Ascending aorta (tissue), 2 donors: Measurements from ENCODE around the gene NME8. TPM values are rescaled to one million over a fixed set of nuclear protein-coding genes. Genes with fewer than 3 reads are reported as not detected.
A peak's percentile ranks its signal among the peaks of the same experiment; 100 is the strongest.

ENCODE experiments used
- DNase-seq, 2 donors: peaks; one replicate each; pipeline ENCODE4 v3.0.0-alpha.2; 2019; ENCODE audit warnings: low spot score in 2 of 2
- H3K27ac ChIP-seq, 2 donors: fragments of 200-600 bp; sonication (generic); one replicate each; pipeline ENCODE4 v1.5.1; 2016 to 2017; ENCODE audit warnings: mild to moderate bottlenecking in 1 of 2
- H3K27me3 ChIP-seq: fragments of 200-600 bp; sonication (generic); one replicate; pipeline ENCODE4 v1.5.1; 2017
- H3K36me3 ChIP-seq, 2 donors: fragments of 200-600 bp; sonication (generic); one replicate each; pipeline ENCODE4 v1.5.1; 2016
- H3K4me1 ChIP-seq, 2 donors: fragments of 200-600 bp; sonication (generic); one replicate each; pipeline ENCODE4 v1.5.1; 2016 to 2017; ENCODE audit warnings: mild to moderate bottlenecking in 1 of 2
- H3K4me3 ChIP-seq, 2 donors: fragments of 200-600 bp; sonication (generic); one replicate each; pipeline ENCODE4 v1.5.1; 2016 to 2017; ENCODE audit warnings: mild to moderate bottlenecking in 1 of 2
- H3K9me3 ChIP-seq, 2 donors: fragments of 200-600 bp; sonication (generic); one replicate each; pipeline ENCODE4 v1.5.1; 2016
- CTCF ChIP-seq, 3 experiments: fragments of 200-600 bp in 2 of 3; fragments of 450-650 bp in 1 of 3; sonication (generic) in 2 of 3; IDR thresholded peaks; one replicate each; pipeline ENCODE4 v1.5.1; 2016 to 2019; ENCODE audit warnings: antibody characterized with exemption in 3 of 3, mild to moderate bottlenecking in 1 of 3, moderate library complexity in 1 of 3
- intact Hi-C: fragments of 100-400 bp; cut with DNase I; formaldehyde crosslinking; loops from one replicate; pipeline ENCODE4 v1.15.1; 2023
- total RNA-seq: library from RNA; depleted of rRNA; stranded (reverse); fragments of >200 nt; gene quantifications from one replicate; pipeline ENCODE4 v1.1.0, GENCODE V29; 2016

Gene NME8
- total RNA-seq, 1 donor from 2014 or later, result 0.96 TPM

- intact Hi-C loops, result no loop called here
- H3K27me3 ChIP-seq, result no peaks in the 10 kb centered on the region
- peak in 1 of 2 donors; percentile 65 for DNase-seq
- no peaks in the 10 kb centered on the region for H3K9me3 ChIP-seq
- no peak for TF ChIP-seq CTCF (IDR thresholded peaks at IDR 0.05)
- H3K27ac ChIP-seq, result peak overlapping the region; percentile 1 to 59
- H3K36me3 ChIP-seq, result no peaks in the 10 kb centered on the region
- H3K4me1 ChIP-seq, result peaks cover 0 to 4% of the 10 kb centered on the region in 2 donors
- no peak overlapping the region for H3K4me3 ChIP-seq
Measured at GRCh38 chr7:37942934-37943610, 94.7 kb downstream of the NME8 start.

GRCh38 chr7:37943905-37944736 is 95.7 kb downstream of the NME8 start:
- H3K4me1 ChIP-seq, result peaks cover 0 to 4% of the 10 kb centered on the region in 2 donors
- DNase-seq, result no peak
- H3K36me3 ChIP-seq, result peaks cover 0 to 1% of the 10 kb centered on the region in 2 donors
- no peaks in the 10 kb centered on the region for H3K27me3 ChIP-seq
- TF ChIP-seq CTCF (IDR thresholded peaks at IDR 0.05), result no peak
- H3K27ac ChIP-seq, result no peak overlapping the region
- intact Hi-C loops, result no loop called here
- H3K9me3 ChIP-seq, result no peaks in the 10 kb centered on the region
- H3K4me3 ChIP-seq, result no peak overlapping the region

DNA sequence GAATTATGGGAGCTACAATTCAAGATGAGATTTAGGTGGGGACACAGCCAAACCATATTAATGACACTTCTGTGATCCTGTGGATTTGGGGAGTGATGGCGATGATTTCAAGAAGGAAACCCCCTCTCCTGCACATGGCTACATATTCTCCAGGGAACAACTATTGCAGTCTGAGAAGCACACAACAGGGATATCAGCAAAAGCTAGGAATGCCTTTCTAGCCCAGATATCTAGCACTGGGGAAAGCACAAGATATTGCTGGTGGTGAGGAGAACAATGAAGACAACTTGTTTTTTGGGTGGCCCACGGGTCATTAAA is 96.3 kb downstream of the NME8 start:
- H3K27ac ChIP-seq, result no peak overlapping the region

DNA sequence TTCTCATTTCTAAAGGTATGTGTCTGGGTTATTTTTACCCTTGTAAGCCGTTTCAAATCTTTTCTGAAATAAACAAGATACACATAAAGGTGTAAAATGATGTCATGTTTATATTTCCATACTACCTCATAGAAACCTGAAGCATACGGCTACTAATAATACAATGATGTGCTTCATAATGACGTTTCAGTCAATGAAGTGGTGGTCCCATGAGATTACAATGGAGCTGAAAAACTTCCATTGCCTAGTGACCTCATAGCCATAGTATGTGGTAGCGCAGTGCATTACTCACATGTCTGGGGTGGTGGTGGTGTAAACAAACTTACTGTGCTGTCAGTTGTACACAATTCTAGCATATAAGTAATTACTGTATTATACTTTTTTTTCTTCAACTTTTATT is 96.9 kb downstream of the NME8 start:
- no peak overlapping the region for H3K4me3 ChIP-seq
- peaks cover 0 to 4% of the 10 kb centered on the region in 2 donors for H3K4me1 ChIP-seq
- no peaks in the 10 kb centered on the region for H3K9me3 ChIP-seq
- no peak overlapping the region for H3K27ac ChIP-seq
- peaks cover 0 to 10% of the 10 kb centered on the region in 2 donors for H3K36me3 ChIP-seq
- TF ChIP-seq CTCF (IDR thresholded peaks at IDR 0.05), result no peak
- no peaks in the 10 kb centered on the region for H3K27me3 ChIP-seq
- intact Hi-C loops, result no loop called here
- no peak for DNase-seq

More for the DNA sequence above, 96.3 kb downstream of the NME8 start:
- no peak for DNase-seq
- Histone ChIP-seq H3K4me1 (peaks cover 0 to 4% of the 10 kb centered on the region in 2 donors), H3K4me3 (no peak overlapping the region), H3K36me3 (peaks cover 0 to 6% of the 10 kb centered on the region in 2 donors), H3K27me3 (no peaks in the 10 kb centered on the region), H3K9me3 (no peaks in the 10 kb centered on the region)
- no peak for TF ChIP-seq CTCF (IDR thresholded peaks at IDR 0.05)
- intact Hi-C loops, result no loop called here

DNA sequence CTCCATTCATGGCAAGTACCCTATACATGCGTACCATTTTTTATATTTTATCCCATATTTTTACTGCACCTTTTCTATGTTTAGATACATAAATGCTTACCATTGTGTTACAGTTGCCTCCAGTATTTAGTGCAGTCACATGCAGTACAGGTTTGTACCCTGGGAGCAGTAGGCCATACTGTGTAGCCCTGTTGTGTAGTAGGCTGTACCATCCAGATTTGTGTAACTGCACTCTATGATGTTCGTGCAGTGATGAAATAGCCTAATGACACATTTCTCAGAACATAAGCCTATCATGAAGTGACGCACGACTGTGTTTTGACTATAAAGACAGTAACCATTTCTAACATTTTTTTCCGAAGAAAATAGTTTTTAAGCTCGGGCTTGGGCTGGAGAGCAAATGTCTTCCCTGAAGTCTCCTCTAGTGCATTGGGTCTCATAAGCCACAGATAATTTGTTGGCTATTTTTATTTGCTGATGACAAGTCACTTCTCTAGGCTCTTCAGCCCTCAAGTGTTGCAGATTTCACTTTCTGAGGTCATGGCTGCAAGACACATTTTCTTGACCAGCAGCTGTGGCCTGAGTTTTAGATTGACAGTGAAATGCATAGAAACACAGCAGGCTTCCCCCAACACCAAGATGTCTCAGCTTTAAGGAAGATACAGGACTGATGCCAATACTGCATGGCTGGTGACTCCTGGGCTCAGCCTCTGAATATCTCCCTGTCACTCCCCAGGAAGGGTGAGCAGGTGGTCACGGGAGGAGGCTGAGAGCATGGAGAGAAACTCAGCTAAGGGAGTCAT is 98.9 kb downstream of the NME8 start:
- DNase-seq, result no peak
- H3K4me3 ChIP-seq, result no peak overlapping the region
- TF ChIP-seq CTCF (IDR thresholded peaks at IDR 0.05), result no peak
- no peaks in the 10 kb centered on the region for H3K9me3 ChIP-seq
- no peak overlapping the region for H3K27ac ChIP-seq
- peaks cover 0 to 4% of the 10 kb centered on the region in 2 donors for H3K4me1 ChIP-seq
- intact Hi-C loops, result no loop called here
- H3K36me3 ChIP-seq, result peaks cover 0 to 20% of the 10 kb centered on the region in 2 donors
- H3K27me3 ChIP-seq, result no peaks in the 10 kb centered on the region
